Measurements from ENCODE around the gene IGFBP4.
"Not testable (repeated sequence)": the region's sequence is repeated elsewhere in the genome, so short reads cannot be mapped to it uniquely, and the experiment has no call there.

The IGFBP4 gene
- total RNA-seq: 2.5 to 15.7 (median 5.0) reads per million in 3 donors

- Histone ChIP-seq H3K27ac (ENCODE audit: insufficient read depth, low read length, poor library complexity, severe bottlenecking) (peak within 1 kb of the TSS; percentile 11), H3K36me3 (ENCODE audit: control insufficient read depth, insufficient read depth, low read length) (no peaks in the 10 kb centered on the region), H3K4me3 (ENCODE audit: insufficient read depth, low read depth, low read length, poor library complexity, severe bottlenecking) (peak within 1 kb of the TSS; percentile 61), H3K4me1 (ENCODE audit: control insufficient read depth, insufficient read depth, low read length, poor library complexity, severe bottlenecking) (peaks cover 20% of the 10 kb centered on the region), H3K9me3 (ENCODE audit: control insufficient read depth, low read length) (no peaks in the 10 kb centered on the region), H3K27me3 (replicated peaks; ENCODE audit: control insufficient read depth, insufficient read depth, low read length, poor library complexity, severe bottlenecking) (no peaks in the 10 kb centered on the region)
- peak; percentile 31 to 43 (median 36) for DNase-seq
Measured at GRCh38 chr17:40443196-40443987, at the start of gene IGFBP4. TSS of gene IGFBP4 (plus strand) at chr17:40443450. CDS start at chr17:40443736, 286 bp downstream.

DNA sequence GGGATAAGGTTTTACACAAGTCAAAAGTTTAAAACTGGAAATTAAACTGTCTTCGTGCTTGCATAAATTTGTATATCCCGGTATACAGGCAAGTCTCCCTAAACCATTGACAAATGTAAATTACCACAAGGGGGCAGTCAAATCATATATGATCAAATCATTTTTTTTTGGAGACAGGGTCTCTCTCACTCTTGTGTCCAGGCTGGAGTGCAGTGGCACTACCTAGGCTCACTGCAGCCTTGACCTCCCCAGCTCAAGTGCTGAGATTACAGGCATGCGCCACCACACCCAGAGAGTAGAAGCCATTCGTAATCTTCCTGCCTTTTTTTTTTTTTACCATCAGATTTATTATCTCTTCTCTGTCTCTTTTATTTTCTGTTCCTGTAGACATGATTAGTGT, 44.1 kb upstream of the IGFBP4 start:
- no peak for DNase-seq
- H3K36me3 ChIP-seq (ENCODE audit: control insufficient read depth, insufficient read depth, low read length): no peaks in the 10 kb centered on the region

GRCh38 chr17:40402668-40403067, 40.6 kb upstream of the IGFBP4 start:
- H3K27ac ChIP-seq (ENCODE audit: insufficient read depth, low read length, poor library complexity, severe bottlenecking): no peak overlapping the region
- H3K9me3 ChIP-seq (ENCODE audit: control insufficient read depth, low read length): no peaks in the 10 kb centered on the region
- H3K4me3 ChIP-seq (ENCODE audit: insufficient read depth, low read depth, low read length, poor library complexity, severe bottlenecking): peak overlapping the region; percentile 6
- H3K4me1 ChIP-seq (ENCODE audit: control insufficient read depth, insufficient read depth, low read length, poor library complexity, severe bottlenecking): no peaks in the 10 kb centered on the region
- H3K27me3 ChIP-seq (replicated peaks; ENCODE audit: control insufficient read depth, insufficient read depth, low read length, poor library complexity, severe bottlenecking): no peaks in the 10 kb centered on the region
- H3K36me3 ChIP-seq (ENCODE audit: control insufficient read depth, insufficient read depth, low read length): no peaks in the 10 kb centered on the region
- no peak for DNase-seq

More for the DNA sequence above, 44.1 kb upstream of the IGFBP4 start:
- Histone ChIP-seq H3K9me3 (ENCODE audit: control insufficient read depth, low read length) (no peaks in the 10 kb centered on the region), H3K27me3 (replicated peaks; ENCODE audit: control insufficient read depth, insufficient read depth, low read length, poor library complexity, severe bottlenecking) (no peaks in the 10 kb centered on the region), H3K4me3 (ENCODE audit: insufficient read depth, low read depth, low read length, poor library complexity, severe bottlenecking) (no peak overlapping the region), H3K27ac (ENCODE audit: insufficient read depth, low read length, poor library complexity, severe bottlenecking) (no peak overlapping the region), H3K4me1 (ENCODE audit: control insufficient read depth, insufficient read depth, low read length, poor library complexity, severe bottlenecking) (no peaks in the 10 kb centered on the region)

DNA sequence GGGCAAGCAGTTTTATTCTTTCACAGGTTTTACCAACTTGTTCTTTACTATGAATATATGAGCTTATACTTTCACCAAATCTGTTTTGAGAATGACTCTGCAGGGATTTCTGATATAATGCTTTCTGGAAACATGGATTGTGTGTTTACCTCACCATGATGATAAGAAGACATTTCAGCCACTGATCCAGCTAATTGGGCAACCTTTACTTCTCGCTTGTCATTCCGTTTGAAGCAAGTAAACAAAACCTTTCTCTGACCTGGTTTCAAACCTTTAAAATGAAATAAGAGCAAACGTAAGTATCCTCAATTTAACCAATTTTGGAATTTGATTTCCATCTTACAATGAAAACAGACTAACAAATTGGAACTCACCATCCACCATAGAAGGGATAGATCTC, 39.2 kb upstream of the IGFBP4 start:
- Histone ChIP-seq H3K27me3 (replicated peaks; ENCODE audit: control insufficient read depth, insufficient read depth, low read length, poor library complexity, severe bottlenecking) (no peaks in the 10 kb centered on the region), H3K36me3 (ENCODE audit: control insufficient read depth, insufficient read depth, low read length) (no peaks in the 10 kb centered on the region), H3K27ac (ENCODE audit: insufficient read depth, low read length, poor library complexity, severe bottlenecking) (no peak overlapping the region), H3K9me3 (ENCODE audit: control insufficient read depth, low read length) (no peaks in the 10 kb centered on the region), H3K4me3 (ENCODE audit: insufficient read depth, low read depth, low read length, poor library complexity, severe bottlenecking) (no peak overlapping the region), H3K4me1 (ENCODE audit: control insufficient read depth, insufficient read depth, low read length, poor library complexity, severe bottlenecking) (no peaks in the 10 kb centered on the region)
- DNase-seq: no peak

- Histone ChIP-seq H3K4me3 (ENCODE audit: insufficient read depth, low read depth, low read length, poor library complexity, severe bottlenecking) (no peak overlapping the region), H3K36me3 (ENCODE audit: control insufficient read depth, insufficient read depth, low read length) (no peaks in the 10 kb centered on the region), H3K4me1 (ENCODE audit: control insufficient read depth, insufficient read depth, low read length, poor library complexity, severe bottlenecking) (no peaks in the 10 kb centered on the region), H3K27me3 (replicated peaks; ENCODE audit: control insufficient read depth, insufficient read depth, low read length, poor library complexity, severe bottlenecking) (no peaks in the 10 kb centered on the region), H3K27ac (ENCODE audit: insufficient read depth, low read length, poor library complexity, severe bottlenecking) (no peak overlapping the region), H3K9me3 (ENCODE audit: control insufficient read depth, low read length) (no peaks in the 10 kb centered on the region)
- DNase-seq: no peak
Measured at GRCh38 chr17:40407460-40407859, 35.8 kb upstream of the IGFBP4 start.

GRCh38 chr17:40409540-40409939, 33.7 kb upstream of the IGFBP4 start:
- H3K36me3 ChIP-seq (ENCODE audit: control insufficient read depth, insufficient read depth, low read length); H3K27me3 ChIP-seq (replicated peaks; ENCODE audit: control insufficient read depth, insufficient read depth, low read length, poor library complexity, severe bottlenecking); H3K27ac ChIP-seq (ENCODE audit: insufficient read depth, low read length, poor library complexity, severe bottlenecking); H3K4me1 ChIP-seq (ENCODE audit: control insufficient read depth, insufficient read depth, low read length, poor library complexity, severe bottlenecking); H3K4me3 ChIP-seq (ENCODE audit: insufficient read depth, low read depth, low read length, poor library complexity, severe bottlenecking); H3K9me3 ChIP-seq (ENCODE audit: control insufficient read depth, low read length); DNase-seq: not testable (repeated sequence)

DNA sequence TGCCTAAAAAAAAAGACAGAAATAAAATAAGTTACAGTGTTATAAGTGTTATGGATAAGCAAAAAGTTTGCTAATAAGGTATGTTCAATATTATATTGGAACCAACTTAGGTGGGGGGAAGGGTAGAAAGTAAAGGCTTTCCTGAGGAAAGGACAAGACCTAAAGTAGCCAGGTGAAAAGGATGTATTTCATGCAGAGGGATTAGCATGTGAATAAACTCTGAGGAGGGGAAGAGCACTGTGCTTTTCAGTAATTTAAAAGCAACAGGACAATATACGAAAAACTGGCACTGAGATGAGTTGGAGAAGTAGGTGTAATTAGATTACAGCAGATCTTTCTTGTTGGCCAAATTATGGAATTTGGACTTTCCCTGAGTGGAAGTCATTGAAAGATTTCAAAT, 33.2 kb upstream of the IGFBP4 start:
- Histone ChIP-seq H3K27ac (ENCODE audit: insufficient read depth, low read length, poor library complexity, severe bottlenecking) (no peak overlapping the region), H3K36me3 (ENCODE audit: control insufficient read depth, insufficient read depth, low read length) (no peaks in the 10 kb centered on the region), H3K9me3 (ENCODE audit: control insufficient read depth, low read length) (no peaks in the 10 kb centered on the region), H3K4me3 (ENCODE audit: insufficient read depth, low read depth, low read length, poor library complexity, severe bottlenecking) (no peak overlapping the region), H3K4me1 (ENCODE audit: control insufficient read depth, insufficient read depth, low read length, poor library complexity, severe bottlenecking) (no peaks in the 10 kb centered on the region), H3K27me3 (replicated peaks; ENCODE audit: control insufficient read depth, insufficient read depth, low read length, poor library complexity, severe bottlenecking) (no peaks in the 10 kb centered on the region)
- no peak for DNase-seq

GRCh38 chr17:40411821-40412220, 31.4 kb upstream of the IGFBP4 start:
- Histone ChIP-seq H3K9me3 (ENCODE audit: control insufficient read depth, low read length) (no peaks in the 10 kb centered on the region), H3K4me3 (ENCODE audit: insufficient read depth, low read depth, low read length, poor library complexity, severe bottlenecking) (no peak overlapping the region), H3K27me3 (replicated peaks; ENCODE audit: control insufficient read depth, insufficient read depth, low read length, poor library complexity, severe bottlenecking) (no peaks in the 10 kb centered on the region), H3K4me1 (ENCODE audit: control insufficient read depth, insufficient read depth, low read length, poor library complexity, severe bottlenecking) (no peaks in the 10 kb centered on the region), H3K36me3 (ENCODE audit: control insufficient read depth, insufficient read depth, low read length) (no peaks in the 10 kb centered on the region), H3K27ac (ENCODE audit: insufficient read depth, low read length, poor library complexity, severe bottlenecking) (no peak overlapping the region)
- DNase-seq: no peak

DNA sequence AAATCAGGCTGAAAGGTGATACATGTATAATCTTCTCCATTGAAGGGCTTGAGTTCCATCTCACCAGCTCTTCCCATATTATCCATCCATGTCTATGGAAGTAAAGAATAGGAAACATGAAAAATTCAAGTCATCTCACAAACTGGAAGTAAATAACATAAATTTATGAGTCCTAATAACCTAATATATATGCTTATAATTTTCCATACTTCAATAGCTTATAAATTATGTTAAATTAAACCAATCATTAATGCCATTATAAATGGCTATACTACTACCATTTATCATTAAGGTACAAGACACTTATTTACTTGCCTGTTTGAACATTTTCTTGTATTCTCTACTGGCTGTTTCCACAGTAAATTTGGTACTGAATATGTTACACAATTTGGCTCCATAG, 30.4 kb upstream of the IGFBP4 start:
- H3K4me1 ChIP-seq (ENCODE audit: control insufficient read depth, insufficient read depth, low read length, poor library complexity, severe bottlenecking): no peaks in the 10 kb centered on the region
- H3K27me3 ChIP-seq (replicated peaks; ENCODE audit: control insufficient read depth, insufficient read depth, low read length, poor library complexity, severe bottlenecking): no peaks in the 10 kb centered on the region
- no peak for DNase-seq
- H3K9me3 ChIP-seq (ENCODE audit: control insufficient read depth, low read length): no peaks in the 10 kb centered on the region
- H3K36me3 ChIP-seq (ENCODE audit: control insufficient read depth, insufficient read depth, low read length): no peaks in the 10 kb centered on the region
- no peak overlapping the region for H3K4me3 ChIP-seq (ENCODE audit: insufficient read depth, low read depth, low read length, poor library complexity, severe bottlenecking)
- no peak overlapping the region for H3K27ac ChIP-seq (ENCODE audit: insufficient read depth, low read length, poor library complexity, severe bottlenecking)

DNA sequence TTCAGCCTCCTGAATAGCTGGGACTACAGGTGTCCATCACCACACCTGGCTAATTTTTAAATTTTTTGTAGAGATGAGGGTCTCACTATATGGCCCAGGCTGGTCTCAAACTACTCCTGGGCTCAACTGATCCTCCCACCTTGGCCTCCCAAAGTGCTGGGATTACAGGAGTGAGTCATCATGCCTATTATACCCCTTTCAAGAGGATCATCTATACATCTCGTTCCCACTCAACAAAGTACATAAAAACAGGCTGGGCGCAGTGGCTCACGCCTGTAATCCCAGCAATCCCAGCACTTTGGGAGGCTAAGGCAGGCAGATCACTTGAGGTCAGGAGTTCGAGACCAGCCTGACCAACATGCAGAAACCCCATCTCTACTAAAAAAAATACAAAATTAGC, 28.9 kb upstream of the IGFBP4 start:
- H3K36me3 ChIP-seq (ENCODE audit: control insufficient read depth, insufficient read depth, low read length); H3K27me3 ChIP-seq (replicated peaks; ENCODE audit: control insufficient read depth, insufficient read depth, low read length, poor library complexity, severe bottlenecking); H3K9me3 ChIP-seq (ENCODE audit: control insufficient read depth, low read length); H3K4me1 ChIP-seq (ENCODE audit: control insufficient read depth, insufficient read depth, low read length, poor library complexity, severe bottlenecking); DNase-seq; H3K4me3 ChIP-seq (ENCODE audit: insufficient read depth, low read depth, low read length, poor library complexity, severe bottlenecking); H3K27ac ChIP-seq (ENCODE audit: insufficient read depth, low read length, poor library complexity, severe bottlenecking): not testable (repeated sequence)
